ENCODE results near the gene IFI27.

- TF ChIP-seq, protein P1, sequence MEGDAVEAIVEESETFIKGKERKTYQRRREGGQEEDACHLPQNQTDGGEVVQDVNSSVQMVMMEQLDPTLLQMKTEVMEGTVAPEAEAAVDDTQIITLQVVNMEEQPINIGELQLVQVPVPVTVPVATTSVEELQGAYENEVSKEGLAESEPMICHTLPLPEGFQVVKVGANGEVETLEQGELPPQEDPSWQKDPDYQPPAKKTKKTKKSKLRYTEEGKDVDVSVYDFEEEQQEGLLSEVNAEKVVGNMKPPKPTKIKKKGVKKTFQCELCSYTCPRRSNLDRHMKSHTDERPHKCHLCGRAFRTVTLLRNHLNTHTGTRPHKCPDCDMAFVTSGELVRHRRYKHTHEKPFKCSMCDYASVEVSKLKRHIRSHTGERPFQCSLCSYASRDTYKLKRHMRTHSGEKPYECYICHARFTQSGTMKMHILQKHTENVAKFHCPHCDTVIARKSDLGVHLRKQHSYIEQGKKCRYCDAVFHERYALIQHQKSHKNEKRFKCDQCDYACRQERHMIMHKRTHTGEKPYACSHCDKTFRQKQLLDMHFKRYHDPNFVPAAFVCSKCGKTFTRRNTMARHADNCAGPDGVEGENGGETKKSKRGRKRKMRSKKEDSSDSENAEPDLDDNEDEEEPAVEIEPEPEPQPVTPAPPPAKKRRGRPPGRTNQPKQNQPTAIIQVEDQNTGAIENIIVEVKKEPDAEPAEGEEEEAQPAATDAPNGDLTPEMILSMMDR (conservative IDR thresholded peaks at IDR 0.05; ENCODE audit: low read length), result no peak
- no peak for TF ChIP-seq EZH2phosphoT487 (IDR thresholded peaks at IDR 0.05; ENCODE audit: borderline replicate concordance, low read depth, low read length)
Measured at GRCh38 chr14:94142836-94143235, 32.3 kb downstream of the IFI27 start.
